ENCODE data around the gene AHRR.

GRCh38 chr5:371811-372555, 50.5 kb downstream of the AHRR start:
- TF ChIP-seq EP300 (IDR thresholded peaks at IDR 0.05; ENCODE audit: borderline replicate concordance) (no peak), RAD21 (IDR thresholded peaks at IDR 0.05; ENCODE audit: low read depth) (no peak), FOXM1 (IDR thresholded peaks at IDR 0.05; ENCODE audit: borderline replicate concordance, low read depth) (no peak), CEBPB (IDR thresholded peaks at IDR 0.05) (no peak), USF1 (IDR thresholded peaks at IDR 0.05) (no peak), ZBTB7A (IDR thresholded peaks at IDR 0.05; ENCODE audit: low read depth) (no peak), EGR1 (IDR thresholded peaks at IDR 0.05) (no peak)
